ENCODE measurements around the gene CNTNAP2.
"Not testable (repeated sequence)": the region's sequence is repeated elsewhere in the genome, so short reads cannot be mapped to it uniquely, and the experiment has no call there.

CNTNAP2 gene

DNA sequence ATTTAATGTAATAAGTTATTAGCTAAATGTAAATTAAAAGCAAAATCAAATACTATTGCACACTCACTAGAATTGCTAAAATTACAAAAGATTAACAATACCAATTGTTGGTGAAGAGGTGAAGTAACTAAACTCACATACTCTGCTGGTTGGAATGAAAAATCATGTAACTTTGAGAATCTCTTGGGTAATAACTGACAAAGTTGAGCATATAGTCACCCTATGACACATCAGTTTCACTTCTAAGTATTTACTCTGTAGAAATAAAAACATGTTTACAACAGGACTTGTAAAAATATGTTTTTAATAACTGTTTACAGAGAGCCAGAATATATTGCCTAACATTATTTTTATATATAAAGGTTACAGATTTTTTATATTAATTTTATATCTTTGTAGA, 33.6 kb downstream of the CNTNAP2 start:
- peak; percentile 65 for DNase-seq (ENCODE audit: low read depth)

- DNase-seq (ENCODE audit: low read depth), result peak; percentile 1
Observed at GRCh38 chr7:146172112-146172511, 55.5 kb downstream of the CNTNAP2 start.

DNA sequence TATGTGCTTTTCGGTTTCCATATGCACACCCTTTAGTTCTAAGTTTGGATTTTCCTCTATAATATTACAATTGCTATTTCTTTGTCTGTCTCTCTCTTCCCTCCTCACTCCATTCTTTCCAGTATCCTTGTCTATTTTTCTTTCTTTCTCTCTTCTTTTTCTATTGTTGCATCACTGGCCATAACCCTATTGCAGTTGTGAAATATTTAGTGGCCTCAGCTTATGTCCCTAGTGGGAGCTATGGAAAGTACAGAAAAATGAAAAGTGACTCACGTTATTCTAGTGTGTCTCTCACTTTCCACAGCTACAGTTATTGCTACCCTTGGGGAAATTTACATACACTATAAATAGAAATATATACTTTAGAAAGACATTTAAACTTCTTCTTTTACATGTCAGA, 59.1 kb downstream of the CNTNAP2 start:
- peak; percentile 10 for DNase-seq (ENCODE audit: low read depth)

GRCh38 chr7:146176860-146177259, 60.3 kb downstream of the CNTNAP2 start:
- no peak for DNase-seq (ENCODE audit: low read depth)

DNA sequence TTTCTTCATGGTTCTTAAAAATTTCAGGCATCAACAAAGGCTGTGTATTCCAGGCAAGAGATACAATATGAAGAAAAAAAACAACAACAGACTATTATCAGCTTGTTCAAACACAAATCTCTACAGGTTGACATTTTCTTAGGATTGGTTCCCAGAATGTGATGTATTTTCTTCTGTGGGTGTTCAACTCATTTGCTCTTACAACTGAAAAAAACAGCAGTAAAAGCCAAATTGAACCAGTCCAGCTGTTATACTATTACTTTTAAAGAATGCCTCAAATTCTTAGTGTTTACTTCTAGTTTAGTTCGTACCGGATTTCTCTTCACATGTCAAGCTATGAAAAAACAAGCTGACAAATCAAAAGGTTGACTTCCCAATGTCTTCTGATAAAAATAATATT, 60.7 kb downstream of the CNTNAP2 start:
- DNase-seq (ENCODE audit: low read depth), result no peak

GRCh38 chr7:146185844-146186243, 69.2 kb downstream of the CNTNAP2 start:
- DNase-seq (ENCODE audit: low read depth), result no peak

GRCh38 chr7:146191428-146191827, 74.8 kb downstream of the CNTNAP2 start:
- DNase-seq (ENCODE audit: low read depth), result not testable (repeated sequence)

DNA sequence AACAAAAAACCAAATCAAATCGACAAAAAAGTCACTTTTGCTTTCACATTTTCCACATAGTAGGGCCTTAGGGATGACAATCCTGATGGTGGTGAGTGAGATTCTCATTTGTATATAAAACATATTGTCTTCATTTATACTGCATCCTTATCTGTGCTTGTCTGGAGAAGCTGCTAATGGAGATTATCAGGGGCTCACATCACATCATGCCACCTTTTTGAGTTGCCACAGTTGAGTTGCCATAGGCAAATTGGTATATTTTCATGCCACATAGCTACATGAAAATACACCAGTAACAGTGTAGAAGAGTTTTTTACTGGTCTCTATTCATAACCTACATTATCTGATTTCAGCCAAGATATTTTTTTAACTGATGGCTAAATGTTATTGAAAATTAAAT, 85.3 kb downstream of the CNTNAP2 start:
- no peak for DNase-seq (ENCODE audit: low read depth)

DNA sequence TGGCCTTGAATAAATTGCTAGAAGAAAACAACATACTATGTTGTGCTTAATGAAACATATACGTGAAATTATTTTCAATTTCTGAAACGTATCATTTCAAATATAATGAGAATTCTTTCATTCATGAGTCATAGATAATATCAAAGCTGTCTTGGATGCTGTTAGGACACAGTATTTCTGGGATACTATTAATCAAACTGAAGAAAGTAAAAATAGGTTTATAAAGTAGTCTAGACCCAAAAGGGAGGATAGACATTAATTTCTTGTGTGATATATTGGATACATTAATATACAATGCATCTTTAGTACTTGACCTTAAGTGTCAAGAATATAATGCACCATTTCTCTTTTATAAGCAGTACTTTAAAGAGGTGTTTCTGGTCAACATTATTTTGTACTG, 89.7 kb downstream of the CNTNAP2 start:
- DNase-seq (ENCODE audit: low read depth), result no peak

GRCh38 chr7:146208492-146208891, 91.9 kb downstream of the CNTNAP2 start:
- no peak for DNase-seq (ENCODE audit: low read depth)

DNA sequence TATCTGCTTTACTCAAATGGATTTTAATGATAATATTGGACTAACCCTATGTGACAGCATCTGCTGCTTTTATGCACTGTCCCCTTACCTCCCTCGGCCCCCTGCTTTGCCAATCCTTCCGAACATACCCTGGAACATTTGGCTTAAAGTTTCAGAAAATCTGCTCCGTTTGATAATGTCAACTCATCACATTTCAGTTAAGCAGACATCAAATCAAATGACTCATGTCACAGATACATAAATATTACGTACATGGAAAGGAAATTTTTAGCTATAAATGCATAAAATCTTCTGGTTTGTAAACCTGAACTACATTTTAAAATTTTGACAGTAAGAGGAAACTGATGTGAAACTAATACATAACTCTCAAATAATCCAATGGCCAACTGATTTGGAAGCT, 98.2 kb downstream of the CNTNAP2 start:
- DNase-seq (ENCODE audit: low read depth), result no peak

DNA sequence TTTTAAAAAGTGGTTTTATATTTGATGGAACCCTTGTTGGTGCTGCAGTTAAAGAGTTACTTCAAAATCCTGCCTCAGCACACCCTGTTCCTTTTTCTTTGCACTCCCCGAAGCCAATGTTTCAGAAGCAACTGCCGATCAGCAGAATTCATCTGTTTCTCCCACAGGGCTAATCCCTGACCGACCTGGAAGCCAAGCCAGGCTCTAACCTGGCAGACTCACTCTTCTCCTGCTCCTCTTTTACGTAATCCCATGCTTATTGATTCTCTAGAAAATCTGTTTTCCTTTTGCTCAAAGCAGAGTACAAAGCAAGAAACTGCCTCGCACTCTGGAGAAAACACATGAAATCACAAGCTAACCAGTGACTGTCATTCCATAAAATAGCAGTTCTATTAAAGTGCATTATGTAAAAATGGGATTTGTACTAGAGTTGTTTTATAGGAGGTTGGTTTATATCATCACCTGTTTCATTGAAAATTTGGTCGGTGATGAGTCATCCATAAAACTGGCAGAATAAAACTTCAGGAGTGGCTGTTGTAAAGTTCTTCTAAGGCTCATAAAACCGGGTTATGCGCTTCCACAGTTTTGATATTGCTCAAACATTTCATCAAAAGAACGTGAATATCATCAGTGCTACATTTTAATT, 99.9 kb downstream of the CNTNAP2 start:
- DNase-seq (ENCODE audit: low read depth), result no peak

GRCh38 chr7:146223851-146224250, 107.2 kb downstream of the CNTNAP2 start:
- DNase-seq (ENCODE audit: low read depth), result no peak

DNA sequence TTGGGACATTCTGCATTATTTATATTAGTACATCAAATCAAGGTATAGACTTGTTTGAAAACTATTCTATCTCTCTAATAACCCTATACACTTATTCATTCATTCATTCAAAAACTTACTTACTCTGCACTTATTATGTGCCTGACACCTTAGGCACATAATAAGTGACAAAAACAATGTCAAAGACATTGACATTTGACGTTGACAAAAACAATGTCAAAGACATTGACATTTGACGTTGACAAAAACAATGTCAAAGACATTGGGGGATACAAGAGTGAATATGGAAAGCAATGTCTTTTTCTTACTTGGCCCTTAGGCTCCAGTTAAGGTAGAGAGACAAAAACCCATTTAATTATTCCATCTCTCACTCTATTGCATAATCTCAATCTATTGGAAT, 116.0 kb downstream of the CNTNAP2 start:
- no peak for DNase-seq (ENCODE audit: low read depth)

GRCh38 chr7:146235195-146235594, 118.6 kb downstream of the CNTNAP2 start:
- no peak for DNase-seq (ENCODE audit: low read depth)

- DNase-seq (ENCODE audit: low read depth), result no peak
Observed at GRCh38 chr7:146242661-146243060, 126.1 kb downstream of the CNTNAP2 start.

DNA sequence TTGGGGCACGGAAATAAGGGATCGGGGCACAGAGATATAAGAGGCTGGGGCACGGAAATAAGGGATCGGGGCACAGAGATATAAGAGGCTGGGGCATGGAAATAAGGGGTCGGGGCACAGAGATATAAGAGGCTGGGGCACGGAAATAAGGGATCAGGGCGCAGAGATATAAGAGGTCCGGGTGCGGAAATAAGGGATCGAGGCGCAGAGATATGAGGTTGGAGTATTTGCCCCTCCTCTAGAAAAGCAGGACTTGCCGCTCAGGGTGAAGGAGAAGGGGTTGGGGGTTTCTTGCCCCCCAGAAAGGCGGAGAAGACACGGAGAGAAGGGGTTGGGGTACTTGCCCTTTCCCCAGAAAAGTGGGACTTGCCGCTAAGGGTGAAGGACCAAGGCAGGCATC, 131.4 kb downstream of the CNTNAP2 start:
- DNase-seq (ENCODE audit: low read depth), result not testable (repeated sequence)

GRCh38 chr7:146248744-146249143, 132.1 kb downstream of the CNTNAP2 start:
- DNase-seq (ENCODE audit: low read depth), result not testable (repeated sequence)

DNA sequence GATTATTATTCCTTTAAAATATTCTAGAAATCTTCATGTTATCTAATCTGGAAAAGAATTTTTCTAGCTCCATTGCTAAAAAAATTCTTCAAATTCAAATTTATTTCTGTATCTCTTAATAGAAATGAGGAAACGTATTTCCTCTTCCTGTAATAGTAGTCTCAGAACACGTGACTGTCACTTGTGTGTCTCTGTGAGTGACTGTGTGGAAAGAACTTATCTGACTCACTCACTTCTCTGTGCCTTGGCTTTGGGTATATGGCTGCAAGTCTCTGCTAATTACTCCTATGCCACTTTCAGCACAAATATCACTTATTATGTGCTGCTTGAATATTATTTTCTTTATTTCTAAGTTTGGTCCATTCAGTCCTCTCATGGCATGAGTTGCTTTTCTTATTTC, 132.7 kb downstream of the CNTNAP2 start:
- DNase-seq (ENCODE audit: low read depth), result no peak

GRCh38 chr7:146255609-146256008, 139.0 kb downstream of the CNTNAP2 start:
- DNase-seq (ENCODE audit: low read depth), result no peak

GRCh38 chr7:146262527-146262926, 145.9 kb downstream of the CNTNAP2 start:
- no peak for DNase-seq (ENCODE audit: low read depth)

DNA sequence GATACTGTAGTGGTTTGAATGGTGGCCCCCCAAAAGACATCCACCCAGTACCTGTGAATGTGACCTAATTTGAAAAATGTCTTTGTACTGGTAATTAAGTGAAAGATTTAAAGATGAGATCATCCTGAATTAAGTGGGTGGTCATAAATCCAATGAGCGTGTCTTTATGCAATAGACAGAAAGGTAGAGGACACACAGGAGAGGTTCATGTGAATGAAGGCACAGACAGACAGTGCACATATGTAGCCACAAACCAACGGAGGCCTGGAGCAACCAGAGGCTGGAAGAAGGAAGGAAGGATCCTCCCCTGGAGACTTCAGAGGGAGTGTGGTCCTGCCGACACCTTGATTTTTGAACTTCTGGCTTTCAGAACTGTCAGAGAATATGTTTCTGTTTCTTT, 160.3 kb downstream of the CNTNAP2 start:
- DNase-seq (ENCODE audit: low read depth), result no peak

DNA sequence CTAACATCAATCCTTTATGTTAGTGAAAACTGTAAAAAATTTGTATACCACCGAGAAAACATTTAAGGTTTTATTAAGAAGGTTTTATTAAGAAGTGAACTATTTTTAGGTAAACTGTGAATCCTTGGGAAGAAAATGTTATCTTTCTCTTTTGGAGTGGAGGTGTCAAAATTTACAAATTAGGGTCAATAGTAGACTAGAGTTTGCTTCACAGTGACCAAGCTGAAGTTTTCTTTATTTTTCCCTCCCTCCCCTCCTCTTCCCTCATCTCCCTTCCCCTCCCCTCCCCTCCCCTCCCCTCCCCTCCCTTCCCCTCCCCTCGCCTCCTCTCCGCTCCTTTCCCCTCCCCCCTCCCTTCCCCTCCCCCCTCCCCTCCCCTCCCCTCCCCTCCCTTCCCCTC, 168.8 kb downstream of the CNTNAP2 start:
- no peak for DNase-seq (ENCODE audit: low read depth)

GRCh38 chr7:146290746-146291145, 174.1 kb downstream of the CNTNAP2 start:
- DNase-seq (ENCODE audit: low read depth), result no peak

DNA sequence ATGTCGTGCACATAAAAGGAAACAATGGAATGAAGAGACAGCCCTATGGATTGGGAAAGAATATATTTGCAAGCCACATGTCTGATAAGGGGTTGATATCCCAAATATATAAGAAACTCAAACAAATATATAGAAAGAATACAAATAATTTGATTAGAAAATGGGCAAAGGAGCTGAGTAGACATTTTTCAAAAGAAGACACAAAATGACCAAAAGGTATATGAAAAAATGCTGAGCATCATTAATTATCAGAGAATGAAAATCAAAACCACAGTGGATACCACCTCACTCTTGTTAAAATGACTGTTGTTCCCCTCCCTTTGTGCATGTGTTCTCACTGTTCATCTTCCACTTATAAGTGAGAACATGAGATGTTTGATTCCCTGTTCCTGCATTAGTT, 175.3 kb downstream of the CNTNAP2 start:
- DNase-seq (ENCODE audit: low read depth), result no peak
